Right renal cortex interstitium (tissue), 3 donors: ENCODE measurements around the gene CNIH4. TPM values are rescaled to one million over a fixed set of nuclear protein-coding genes. Genes with fewer than 3 reads are reported as not detected.
"Not testable (repeated sequence)": the region's sequence is repeated elsewhere in the genome, so short reads cannot be mapped to it uniquely, and the experiment has no call there.

Source experiments
- DNase-seq, 3 donors: peaks; one replicate each; pipeline ENCODE4 v3.0.0-alpha.2; 2013; ENCODE audit warnings: low read depth in 3 of 3, low spot score in 2 of 3
- polyA plus RNA-seq, 3 donors: library from polyadenylated mRNA; unstranded; fragments of 120-200 nt; gene quantifications; one replicate each; pipeline ENCODE4 v1.2.1, GENCODE V29; 2013; ENCODE audit not compliant: insufficient read length in 3 of 3

Gene CNIH4
- polyA plus RNA-seq, 3 donors = 52.9 to 60.4 (median 53.8) TPM

DNA sequence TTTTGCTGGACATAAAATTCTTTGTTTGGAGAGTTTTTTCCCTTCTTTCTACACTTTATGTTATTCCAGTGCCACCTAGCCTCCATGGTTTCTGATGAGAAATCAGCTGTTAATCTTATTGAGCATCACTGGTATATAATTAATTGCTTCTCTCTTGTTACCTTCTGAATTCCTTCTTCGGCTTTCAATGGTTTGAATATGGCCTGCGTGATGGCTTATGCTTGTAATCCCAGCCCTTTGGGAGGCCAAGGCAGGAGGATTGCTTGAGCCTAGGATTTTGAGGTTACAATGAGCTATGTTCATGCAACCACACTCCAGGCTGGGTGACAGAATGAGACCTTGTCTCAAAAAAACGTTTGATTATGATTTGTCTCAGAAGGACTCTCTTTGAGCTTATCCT is 13.0 kb upstream of the CNIH4 start:
- DNase-seq = no peak

DNA sequence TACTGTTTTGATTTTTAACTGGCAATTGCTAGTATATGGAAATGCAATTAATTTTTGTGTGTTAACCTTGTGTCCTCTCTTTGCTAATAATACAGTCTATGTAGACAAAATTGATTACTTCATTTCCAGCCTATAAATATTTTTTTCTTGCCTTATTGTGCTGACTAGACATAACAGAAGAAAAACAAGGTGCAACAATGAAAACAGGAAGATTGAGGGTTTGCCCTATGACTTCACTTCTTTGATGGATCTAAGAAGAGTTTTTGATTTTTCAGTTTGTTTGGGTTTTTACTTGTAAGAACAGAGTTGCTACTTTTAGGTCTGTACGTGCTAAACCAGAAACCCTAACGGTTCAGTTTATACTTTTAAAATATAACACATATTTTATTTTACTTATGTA is 8.5 kb upstream of the CNIH4 start:
- no peak for DNase-seq

DNA sequence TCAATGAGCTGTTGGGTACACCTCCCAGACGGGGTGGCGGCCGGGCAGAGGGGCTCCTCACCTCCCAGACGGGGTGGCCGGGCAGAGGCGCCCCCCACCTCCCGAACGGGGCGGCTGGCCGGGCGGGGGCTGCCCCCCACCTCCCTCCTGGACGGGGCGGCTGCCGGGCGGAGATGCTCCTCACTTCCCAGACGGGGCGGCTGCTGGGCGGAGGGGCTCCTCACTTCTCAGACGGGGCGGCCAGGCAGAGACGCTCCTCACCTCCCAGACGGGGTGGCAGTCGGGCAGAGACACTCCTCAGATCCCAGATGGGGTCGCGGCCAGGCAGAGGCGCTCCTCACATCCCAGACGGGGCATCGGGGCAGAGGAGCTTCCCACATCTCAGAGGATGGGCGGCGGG is 7.0 kb upstream of the CNIH4 start:
- DNase-seq = not testable (repeated sequence)

DNA sequence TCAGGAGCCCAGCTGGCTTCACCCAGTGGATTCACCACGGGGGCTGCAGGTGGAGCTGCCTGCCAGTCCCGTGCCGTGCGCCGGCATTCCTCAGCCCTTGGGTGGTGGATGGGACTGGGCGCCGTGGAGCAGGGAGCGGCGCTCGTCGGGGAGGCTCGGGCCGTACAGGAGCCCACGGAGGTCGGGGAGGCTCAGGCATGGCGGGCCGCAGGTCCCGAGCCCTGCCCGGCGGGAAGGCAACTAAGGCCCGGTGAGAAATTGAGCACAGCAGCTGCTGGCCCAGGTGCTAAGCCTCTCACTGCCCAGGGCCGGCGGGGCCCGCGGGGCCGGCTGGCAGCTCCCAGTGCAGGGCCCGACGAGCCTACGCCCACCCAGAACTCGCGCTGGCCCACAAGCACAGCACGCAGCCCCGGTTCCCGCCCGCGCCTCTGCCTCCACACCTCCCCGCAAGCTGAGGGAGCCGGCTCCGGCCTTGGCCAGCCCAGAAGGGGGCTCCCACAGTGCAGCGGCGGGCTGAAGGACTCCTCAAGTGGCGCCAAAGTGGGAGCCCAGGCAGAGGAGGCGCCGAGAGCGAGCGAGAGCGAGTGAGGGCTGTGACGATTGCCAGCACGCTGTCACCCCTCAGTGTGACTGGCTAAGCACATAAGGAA is 4.1 kb upstream of the CNIH4 start:
- DNase-seq = not testable (repeated sequence)

DNA sequence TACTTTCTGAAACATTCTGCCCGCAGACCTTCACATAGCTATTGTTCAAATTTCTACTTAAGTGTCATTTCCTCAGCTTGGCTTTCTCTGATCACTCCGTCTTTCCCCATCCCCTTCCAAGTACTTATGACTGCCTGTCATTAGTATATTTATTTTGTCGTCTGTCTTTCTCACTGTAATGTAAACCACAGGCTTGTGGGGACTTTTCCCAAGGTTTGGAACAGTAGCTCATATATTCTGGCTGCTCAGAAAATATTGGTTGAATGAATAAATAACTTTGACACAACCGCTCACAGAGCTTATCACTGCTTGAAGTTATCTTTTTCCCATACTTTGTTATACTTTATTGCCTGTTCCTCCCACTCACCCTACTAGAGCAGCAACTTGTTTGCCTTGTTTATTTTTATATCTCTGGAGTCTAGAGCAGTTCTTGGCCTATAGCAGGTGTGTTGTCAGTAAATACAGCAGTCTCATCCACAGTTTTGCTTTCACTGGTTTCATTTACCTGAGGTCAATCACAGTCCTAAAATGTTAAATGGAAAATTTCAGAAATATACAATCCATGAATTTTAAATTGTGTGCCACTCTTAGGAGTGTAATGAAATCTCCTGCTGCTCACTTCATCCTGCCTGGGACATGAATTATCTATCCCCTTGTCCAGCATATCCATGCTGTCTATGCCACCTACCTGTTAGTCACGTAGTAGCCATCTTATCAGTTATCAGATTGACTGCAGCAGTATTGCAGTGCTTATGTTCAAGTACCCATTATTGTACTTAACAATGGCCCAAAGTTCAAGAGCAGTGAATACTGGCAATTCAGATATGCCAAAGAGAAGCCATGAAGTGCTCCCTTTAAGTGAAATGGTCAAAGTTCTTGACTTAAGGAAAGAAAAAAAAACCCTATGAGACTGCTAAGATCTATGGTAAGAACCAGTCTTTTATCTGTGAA is 2.4 kb upstream of the CNIH4 start:
- DNase-seq = no peak

DNA sequence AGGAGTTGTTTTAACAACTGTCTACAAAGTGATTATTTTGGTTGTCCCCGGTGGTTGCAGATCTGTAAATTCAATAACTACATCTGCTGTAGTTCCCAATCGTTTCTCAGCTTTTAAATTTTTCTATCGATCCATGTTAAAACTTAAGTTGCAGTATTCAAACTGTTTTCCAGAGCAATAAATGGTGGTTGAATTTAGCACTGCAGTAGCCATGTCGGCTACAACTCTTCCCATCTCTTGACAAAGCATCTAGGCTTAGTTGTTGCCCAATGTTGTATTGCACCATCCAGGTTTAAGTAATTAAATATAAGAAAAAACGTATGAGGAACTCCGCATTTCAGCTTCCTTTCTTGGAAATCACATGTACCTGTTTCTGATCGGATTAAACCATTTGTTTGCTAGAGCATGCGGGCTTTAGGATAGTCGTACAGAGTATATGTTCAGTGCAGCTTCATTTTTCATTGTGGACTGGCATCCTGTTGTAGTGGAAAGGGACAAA is 996 bp downstream of the CNIH4 start:
- no peak for DNase-seq

DNA sequence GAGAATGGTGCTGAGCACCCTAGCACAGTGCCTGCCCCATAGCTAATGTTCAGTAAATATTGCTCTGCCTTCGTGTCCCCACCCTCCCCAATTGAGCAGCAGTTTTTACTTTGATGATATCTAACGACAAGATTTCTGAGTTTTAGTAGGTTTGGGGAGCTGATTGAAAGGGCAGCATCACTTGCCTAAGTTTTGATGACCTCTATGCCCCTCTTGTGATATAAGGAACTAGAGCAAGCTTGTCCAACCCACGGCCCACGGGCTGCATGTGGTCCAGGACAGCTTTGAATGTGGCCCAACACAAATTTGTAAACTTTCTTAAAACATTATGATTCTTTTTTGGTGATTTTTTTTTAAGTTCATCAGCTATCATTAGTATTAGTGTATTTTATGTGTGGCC is 1.6 kb downstream of the CNIH4 start:
- DNase-seq = no peak

DNA sequence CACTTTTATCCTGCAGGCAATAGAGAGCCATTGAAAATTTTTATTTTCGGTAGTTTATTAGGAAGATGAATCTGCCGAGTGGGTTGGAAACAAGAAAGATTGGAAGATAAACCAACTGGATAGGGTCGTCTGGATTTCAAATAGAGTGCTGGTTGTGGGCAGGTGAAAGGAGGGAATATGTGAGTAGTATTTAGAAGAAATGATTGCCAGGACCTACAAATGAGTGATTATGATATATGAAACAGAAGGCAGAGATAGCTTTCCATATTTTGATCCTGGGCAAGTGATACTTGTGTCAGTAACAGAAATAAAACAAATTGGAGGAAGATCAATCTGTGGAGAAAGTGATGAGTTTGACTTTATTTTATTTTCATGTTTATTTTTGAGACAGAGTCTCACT is 2.5 kb downstream of the CNIH4 start:
- DNase-seq = no peak

DNA sequence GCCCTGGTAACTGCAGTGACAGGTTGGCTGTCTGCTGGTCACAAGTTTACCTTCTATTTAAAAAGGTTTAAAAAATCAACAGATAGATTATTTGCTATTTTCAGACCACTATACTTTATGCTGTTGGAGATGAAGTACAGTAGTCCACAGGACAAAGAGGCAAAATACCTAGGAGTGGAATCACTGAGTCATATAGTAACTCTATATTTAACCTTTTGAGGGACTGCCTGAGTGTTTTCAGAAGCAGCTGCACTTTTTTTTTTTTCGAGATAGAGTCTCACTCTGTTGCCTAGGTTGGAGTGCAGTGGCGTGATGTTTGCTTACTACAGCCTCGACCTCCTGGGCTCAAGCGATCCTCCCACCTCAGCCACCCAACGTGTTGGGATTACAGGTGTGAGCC is 11.7 kb downstream of the CNIH4 start:
- DNase-seq = no peak

DNA sequence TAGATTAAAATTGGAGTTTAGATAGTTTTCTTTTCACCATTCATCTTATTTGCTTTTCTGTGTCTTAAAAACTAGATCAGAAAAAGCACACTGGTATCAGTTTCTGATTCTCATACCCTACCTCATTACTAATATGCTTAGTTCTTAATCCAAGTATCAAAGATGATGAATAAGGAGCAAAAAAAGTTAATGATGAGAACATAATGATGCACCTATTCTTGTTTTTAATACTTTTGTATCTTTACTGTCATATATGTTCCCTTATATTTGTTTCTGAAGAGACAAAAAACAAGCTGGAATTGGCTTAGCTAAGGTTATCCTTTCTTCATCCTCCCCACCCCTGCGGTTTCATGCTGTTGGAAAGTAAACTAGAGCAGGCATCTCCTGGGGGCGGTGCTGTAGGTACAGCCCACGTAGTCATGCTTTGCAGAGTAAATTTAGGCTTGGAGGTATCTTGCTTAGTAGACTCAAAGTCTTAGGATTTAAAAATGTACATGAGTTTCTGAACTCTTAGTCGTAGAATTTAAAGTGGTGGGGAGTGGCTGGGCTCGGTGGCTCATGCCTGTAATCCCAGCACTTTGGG is 16.4 kb downstream of the CNIH4 start:
- DNase-seq = no peak

DNA sequence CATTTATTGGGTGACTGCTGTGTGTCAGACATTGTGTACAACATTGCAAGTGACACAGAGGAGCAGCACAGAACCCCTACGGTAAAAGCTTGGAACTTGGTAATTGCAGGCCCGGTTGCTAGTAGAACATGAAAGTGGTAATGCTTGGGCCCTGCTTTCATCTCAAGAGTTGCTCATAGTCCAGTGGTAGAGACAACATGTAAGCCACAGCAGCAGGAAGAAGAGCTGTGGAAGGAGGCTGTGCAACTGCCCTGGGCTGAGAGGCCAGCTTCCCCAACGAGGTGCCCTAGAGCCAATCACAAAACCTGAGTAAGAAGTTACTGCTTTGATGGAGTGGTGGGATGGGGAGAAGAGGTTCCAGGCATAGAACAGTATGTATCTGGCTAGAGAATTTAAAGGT is 18.4 kb downstream of the CNIH4 start:
- DNase-seq = no peak

DNA sequence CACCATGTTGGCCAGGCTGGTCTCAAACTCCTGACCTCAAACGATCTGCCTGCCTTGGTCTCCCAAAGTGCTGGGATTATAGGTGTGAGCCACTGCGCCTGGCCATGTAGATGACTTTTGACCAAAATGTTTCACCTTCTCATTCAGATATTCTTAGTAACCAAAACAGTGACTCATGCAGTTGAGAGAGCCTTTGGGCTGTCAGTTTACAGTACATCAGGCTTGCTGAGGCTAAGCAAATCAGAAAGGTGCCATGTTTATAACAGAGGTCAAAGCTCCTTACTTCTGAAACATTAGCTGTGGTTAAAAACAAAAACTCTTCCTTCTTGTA is 21.0 kb downstream of the CNIH4 start:
- no peak for DNase-seq

DNA sequence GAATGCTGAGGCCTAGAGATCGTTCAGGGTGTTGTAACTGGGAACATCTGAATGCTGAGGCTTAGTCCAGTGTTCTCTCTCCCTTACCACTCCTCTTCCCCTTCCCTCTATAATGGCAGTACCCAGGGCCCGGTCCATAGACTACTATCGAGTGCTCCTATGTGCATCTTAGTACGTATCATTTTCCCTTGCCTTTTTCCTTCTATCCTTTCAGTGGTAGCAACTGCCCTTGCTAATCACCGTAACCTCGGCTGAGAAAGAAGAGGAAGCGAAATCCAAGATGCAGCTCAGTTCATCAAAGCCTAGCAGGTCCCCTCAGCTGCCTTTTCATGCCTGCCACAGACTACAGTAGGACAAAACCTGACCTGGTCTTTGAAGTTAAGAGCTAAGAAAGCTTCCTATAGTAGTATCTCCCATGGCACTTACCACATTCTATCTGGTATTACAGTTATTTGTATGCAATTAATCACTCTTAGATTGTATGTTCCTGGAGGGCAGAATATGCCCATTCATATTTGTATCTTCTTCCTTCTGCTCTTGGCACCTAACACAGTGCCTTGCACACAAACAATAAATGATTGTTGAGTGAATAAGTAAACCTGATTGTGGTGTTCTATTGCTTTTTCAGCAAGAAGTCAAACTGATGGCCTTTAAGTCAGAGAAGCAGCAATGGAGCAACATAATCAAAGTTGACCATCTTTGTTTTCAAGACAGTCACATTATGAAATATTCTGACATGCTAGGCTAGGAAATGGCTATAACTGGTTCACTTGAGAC is 22.4 kb downstream of the CNIH4 start:
- no peak for DNase-seq

DNA sequence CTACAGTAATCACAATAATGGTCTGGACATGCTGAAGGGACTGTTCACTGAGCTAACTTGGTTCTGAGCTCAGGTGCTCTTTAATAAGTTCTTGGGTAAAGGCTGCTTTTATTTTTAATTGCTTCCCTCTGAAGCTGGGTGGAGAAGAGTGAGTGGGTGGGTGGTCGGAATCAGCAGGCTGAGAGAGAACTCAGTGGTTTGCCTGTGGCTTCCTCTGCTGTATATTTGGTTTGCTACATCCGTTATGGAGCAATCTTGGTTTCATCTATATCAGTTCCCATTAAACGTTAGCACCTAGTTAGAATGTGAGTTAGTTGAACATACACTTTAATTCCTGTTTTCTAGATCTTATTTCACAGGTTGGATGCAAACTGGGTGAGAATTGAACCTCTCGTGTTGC is 23.3 kb downstream of the CNIH4 start:
- DNase-seq = no peak

DNA sequence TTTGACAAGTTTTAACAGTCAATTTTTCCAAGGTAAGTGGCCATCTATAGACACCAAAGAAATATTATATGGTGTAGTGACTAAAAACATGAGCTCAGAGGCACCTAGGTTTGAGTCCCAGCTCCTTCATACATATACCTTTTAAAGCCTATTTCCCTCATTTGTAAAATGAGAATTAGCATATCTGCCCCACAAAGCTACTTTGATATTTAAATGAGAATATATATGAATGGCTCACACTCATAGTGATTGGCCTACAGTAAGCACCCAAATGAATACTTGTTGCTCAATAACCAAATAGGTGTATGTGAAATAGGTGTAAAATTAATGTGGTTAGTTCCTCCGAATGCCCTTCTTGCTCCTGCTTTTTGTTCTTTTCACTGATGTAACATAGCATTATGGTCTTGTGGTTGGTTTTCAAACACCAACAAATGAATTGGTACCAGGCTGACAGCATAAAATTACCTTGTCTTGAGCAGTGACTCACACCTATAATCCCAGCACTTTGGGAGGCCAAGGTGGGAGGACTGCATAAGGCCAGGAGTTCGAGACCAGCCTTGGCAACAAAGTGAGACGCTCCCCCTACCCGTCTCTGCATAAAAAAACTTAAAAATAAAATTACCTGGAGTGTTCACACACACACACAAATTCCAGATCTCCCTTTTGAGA is 25.3 kb downstream of the CNIH4 start:
- DNase-seq = no peak

DNA sequence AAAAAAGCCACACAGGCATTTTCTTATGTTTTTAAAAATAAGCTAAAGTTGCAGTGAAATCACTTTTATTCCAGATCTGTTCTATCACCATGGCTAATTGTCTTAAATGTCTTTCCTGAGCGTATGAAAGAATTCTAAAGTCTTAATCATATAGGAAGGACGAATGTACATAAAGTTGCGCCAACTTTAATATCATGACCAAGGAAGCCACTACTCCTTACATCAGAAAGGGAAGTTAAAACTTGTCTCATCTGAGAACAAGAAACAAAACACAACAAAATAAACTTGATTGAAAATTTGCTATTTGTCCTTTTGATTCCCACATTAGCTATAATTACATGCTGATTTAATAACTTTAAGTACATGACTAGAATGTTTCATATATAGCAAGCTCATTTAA is 26.5 kb downstream of the CNIH4 start:
- DNase-seq = no peak

DNA sequence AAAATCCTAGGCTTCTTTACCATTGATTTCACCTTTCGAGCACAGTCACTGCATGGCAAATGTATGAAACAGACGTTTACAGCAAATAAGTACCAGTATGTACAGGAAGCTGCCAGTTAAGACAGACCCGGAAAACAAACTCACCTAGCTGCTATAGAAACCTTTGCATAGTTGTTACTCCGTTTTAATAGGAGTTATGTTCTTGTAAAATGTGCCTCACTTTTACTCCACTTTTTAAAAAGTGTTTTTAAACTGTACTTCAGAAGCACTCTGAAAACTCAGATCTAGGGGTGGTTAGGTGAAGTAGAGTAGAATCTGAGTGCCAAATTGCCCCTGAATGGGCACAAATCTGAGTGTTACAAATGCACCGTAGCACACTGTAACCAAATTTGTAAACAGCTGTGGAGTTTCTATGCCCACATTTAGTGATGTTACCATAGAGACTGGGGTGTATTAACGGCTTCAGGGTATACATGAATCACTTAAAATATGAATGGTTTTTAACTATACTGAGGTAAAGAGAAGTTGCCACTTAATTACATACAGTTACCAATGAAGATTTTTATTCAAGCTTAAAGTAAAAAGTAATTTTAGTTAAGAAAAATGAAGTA is 30.7 kb downstream of the CNIH4 start:
- DNase-seq = no peak

DNA sequence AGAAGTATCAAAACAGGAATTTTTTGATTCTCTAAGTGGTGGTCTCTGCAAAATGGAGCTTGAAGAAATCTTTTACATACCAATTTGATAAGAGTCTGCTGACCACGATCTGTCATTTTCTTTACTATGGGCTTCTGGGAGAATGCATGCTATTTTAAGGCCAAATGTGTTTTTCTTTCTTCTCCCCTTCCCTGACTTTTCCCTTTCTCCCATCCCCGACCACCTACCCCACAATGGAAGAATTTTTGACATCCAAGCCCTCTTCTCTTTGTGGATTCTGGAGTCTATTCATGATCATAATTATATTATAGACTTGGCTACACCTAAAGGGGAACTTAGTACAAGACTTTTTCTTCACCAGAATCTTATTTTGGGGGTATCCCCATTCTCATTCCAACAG is 31.3 kb downstream of the CNIH4 start:
- no peak for DNase-seq

DNA sequence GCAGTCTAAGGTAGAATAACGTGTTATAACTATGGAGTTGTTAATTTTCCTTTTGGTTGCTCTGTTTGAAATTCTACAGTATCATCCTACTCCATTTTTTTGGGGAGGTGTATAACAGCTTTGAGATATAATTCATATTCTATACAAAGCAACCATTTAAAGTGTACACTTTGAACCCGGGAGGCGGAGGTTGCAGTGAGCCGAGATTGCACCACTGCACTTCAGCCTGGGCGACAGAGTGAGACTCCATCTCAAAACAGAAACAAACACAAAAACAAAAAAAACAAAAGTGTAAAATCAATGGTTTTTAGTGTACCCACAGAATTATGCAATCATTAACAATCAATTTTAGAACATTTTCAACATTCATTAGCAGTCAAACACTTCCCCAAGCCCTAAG is 33.8 kb downstream of the CNIH4 start:
- DNase-seq = no peak
